ENCODE results near the gene PAX1.

The PAX1 gene

DNA sequence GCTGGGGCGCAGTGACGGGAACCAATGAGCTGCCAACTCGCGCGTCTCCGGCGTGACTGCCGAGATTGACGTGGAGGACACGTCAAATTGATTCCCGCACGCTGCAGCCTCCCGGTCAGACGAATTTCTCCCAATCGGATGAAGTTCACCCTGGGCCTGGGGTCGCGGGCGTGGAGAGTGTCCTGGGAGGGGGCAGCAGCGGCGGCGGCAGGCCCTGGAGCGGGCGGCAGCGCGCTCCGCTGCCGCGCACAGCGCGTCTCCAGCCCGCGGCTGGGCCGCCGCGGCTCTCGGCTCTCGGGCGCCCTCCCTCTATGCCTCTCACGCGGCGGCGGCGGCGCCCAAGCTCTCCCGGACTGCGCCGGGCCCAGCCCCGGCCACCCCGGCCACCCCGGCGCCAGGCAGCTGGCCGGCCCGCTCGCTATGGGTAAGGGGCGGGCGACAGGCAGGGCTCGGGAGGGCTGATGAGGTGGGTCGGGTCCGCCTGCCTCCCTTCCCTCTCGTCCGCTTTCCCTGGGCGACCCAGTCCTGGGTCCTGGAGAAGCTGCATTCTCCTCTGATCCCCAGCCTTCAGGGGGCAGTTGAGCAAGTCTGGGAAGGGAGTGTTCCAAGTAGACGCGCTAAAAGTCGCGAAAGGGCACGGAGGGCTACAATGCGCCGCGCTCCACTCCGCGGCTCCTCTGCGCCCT lies at the start of gene PAX1:
TSS of gene PAX1 (plus strand) at position 90 of the 686 bp plus-strand sequence. CDS start at position 139, 49 bp downstream.
- H3K27ac ChIP-seq, result peak within 1 kb of the TSS; percentile 67
- TF ChIP-seq, protein P1, sequence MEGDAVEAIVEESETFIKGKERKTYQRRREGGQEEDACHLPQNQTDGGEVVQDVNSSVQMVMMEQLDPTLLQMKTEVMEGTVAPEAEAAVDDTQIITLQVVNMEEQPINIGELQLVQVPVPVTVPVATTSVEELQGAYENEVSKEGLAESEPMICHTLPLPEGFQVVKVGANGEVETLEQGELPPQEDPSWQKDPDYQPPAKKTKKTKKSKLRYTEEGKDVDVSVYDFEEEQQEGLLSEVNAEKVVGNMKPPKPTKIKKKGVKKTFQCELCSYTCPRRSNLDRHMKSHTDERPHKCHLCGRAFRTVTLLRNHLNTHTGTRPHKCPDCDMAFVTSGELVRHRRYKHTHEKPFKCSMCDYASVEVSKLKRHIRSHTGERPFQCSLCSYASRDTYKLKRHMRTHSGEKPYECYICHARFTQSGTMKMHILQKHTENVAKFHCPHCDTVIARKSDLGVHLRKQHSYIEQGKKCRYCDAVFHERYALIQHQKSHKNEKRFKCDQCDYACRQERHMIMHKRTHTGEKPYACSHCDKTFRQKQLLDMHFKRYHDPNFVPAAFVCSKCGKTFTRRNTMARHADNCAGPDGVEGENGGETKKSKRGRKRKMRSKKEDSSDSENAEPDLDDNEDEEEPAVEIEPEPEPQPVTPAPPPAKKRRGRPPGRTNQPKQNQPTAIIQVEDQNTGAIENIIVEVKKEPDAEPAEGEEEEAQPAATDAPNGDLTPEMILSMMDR (conservative IDR thresholded peaks at IDR 0.05), result peak; percentile 71

- no peak overlapping the region for H3K27ac ChIP-seq
- TF ChIP-seq, protein P1 (conservative IDR thresholded peaks at IDR 0.05), result no peak
Observed at GRCh38 chr20:21656308-21657067, 49.0 kb upstream of the PAX1 start.

- no peak overlapping the region for H3K27ac ChIP-seq
- TF ChIP-seq, protein P1 (conservative IDR thresholded peaks at IDR 0.05), result no peak
Observed at GRCh38 chr20:21661488-21662055, 43.9 kb upstream of the PAX1 start.

GRCh38 chr20:21663465-21663864 lies 42.0 kb upstream of the PAX1 start:
- H3K27ac ChIP-seq, result no peak overlapping the region
- TF ChIP-seq, protein P1 (conservative IDR thresholded peaks at IDR 0.05), result no peak

- H3K27ac ChIP-seq, result no peak overlapping the region
- TF ChIP-seq, protein P1 (conservative IDR thresholded peaks at IDR 0.05), result no peak
Observed at GRCh38 chr20:21665687-21666446, 39.6 kb upstream of the PAX1 start.

GRCh38 chr20:21670126-21670525 lies 35.3 kb upstream of the PAX1 start:
- TF ChIP-seq, protein P1 (conservative IDR thresholded peaks at IDR 0.05), result no peak
- H3K27ac ChIP-seq, result no peak overlapping the region

DNA sequence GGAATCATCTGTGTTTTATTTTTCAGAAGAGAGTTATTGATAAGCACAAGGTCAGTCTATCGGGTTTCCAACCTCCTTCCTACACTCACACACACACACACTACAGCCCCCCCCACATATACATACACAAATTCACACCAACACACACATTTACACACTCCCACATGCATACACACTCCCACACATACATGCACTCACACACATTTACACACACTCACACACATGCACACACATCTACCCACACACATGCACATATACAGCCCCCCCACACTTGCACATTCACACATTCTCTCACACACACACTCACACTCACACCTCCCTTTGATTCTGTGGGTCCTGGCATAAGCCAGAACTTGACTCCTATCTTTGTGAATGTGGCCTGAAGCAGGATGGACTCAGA lies 34.5 kb upstream of the PAX1 start:
- TF ChIP-seq, protein P1 (conservative IDR thresholded peaks at IDR 0.05), result no peak

More for the DNA sequence above, 34.5 kb upstream of the PAX1 start:
- no peak overlapping the region for H3K27ac ChIP-seq

All from VCaP (cell line).